ENCODE results near the gene BRAF.

The BRAF gene

DNA sequence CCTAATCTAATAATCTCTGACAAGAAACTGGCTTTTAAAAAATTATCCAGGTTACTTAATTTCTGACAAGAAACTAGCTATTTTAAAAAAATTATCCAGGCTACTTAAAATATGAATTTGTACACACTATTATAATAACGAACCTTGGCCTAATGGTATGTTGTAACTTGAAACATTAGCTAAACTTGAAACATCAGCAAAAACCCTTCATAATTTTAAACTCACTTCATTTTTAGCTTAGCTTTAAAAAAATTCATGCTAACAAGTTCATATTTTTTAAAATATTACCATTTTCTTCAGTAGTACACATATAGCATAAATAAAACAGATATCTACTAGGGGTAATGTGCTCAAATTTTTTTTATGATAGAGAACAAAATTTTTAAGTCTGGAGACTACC lies 35.6 kb downstream of the BRAF start (continued):
- TF ChIP-seq, protein P1, sequence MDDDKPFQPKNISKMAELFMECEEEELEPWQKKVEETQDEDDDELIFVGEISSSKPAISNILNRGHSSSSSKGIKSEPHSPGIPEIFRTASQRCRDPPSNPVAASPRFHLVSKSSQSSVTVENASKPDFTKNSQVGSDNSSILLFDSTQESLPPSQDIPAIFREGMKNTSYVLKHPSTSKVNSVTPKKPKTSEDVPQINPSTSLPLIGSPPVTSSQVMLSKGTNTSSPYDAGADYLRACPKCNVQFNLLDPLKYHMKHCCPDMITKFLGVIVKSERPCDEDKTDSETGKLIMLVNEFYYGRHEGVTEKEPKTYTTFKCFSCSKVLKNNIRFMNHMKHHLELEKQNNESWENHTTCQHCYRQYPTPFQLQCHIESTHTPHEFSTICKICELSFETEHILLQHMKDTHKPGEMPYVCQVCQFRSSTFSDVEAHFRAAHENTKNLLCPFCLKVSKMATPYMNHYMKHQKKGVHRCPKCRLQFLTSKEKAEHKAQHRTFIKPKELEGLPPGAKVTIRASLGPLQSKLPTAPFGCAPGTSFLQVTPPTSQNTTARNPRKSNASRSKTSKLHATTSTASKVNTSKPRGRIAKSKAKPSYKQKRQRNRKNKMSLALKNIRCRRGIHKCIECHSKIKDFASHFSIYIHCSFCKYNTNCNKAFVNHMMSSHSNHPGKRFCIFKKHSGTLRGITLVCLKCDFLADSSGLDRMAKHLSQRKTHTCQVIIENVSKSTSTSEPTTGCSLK (tag by site-specific recombination; IDR thresholded peaks at IDR 0.05), result no peak
- no peak for TF ChIP-seq ZNF169 (tag by site-specific recombination; IDR thresholded peaks at IDR 0.05)
- TF ChIP-seq YY1 (tag by site-specific recombination; IDR thresholded peaks at IDR 0.05), result no peak
- TF ChIP-seq ZNF2 (tag by site-specific recombination; IDR thresholded peaks at IDR 0.05), result no peak
- no peak for TF ChIP-seq ZNF623 (tag by site-specific recombination; IDR thresholded peaks at IDR 0.05)
- TF ChIP-seq ZNF701 (tag by site-specific recombination; IDR thresholded peaks at IDR 0.05), result no peak
- no peak for TF ChIP-seq ZNF747 (tag by site-specific recombination; IDR thresholded peaks at IDR 0.05)
- TF ChIP-seq ZNF654 (tag by site-specific recombination; IDR thresholded peaks at IDR 0.05; ENCODE audit: low read depth), result no peak

DNA sequence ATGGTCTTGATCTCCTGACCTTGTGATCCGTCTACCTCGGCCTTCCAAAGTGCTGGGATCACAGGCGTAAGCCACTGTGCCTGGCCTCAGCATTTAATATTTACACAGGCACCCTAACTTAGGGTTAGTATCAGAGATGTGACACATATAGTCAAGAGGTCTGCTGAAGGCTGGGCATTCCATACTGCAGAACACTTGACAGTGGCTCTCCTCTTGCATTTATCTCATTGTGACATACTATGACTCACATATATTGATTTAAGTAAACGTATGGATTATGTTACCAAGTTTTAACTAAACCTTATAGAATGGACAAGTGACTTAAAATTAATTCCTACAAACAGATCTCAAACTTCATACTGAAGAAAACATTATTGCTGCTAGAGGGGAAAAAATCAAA lies 36.6 kb downstream of the BRAF start:
- H3K9me3 ChIP-seq (ENCODE audit: control insufficient read depth, insufficient read depth, low read depth, low read length), result no peaks in the 10 kb centered on the region
- ChIA-PET POLR2A (no interaction called here), CTCF (no interaction called here)
- TF ChIP-seq, protein P2, sequence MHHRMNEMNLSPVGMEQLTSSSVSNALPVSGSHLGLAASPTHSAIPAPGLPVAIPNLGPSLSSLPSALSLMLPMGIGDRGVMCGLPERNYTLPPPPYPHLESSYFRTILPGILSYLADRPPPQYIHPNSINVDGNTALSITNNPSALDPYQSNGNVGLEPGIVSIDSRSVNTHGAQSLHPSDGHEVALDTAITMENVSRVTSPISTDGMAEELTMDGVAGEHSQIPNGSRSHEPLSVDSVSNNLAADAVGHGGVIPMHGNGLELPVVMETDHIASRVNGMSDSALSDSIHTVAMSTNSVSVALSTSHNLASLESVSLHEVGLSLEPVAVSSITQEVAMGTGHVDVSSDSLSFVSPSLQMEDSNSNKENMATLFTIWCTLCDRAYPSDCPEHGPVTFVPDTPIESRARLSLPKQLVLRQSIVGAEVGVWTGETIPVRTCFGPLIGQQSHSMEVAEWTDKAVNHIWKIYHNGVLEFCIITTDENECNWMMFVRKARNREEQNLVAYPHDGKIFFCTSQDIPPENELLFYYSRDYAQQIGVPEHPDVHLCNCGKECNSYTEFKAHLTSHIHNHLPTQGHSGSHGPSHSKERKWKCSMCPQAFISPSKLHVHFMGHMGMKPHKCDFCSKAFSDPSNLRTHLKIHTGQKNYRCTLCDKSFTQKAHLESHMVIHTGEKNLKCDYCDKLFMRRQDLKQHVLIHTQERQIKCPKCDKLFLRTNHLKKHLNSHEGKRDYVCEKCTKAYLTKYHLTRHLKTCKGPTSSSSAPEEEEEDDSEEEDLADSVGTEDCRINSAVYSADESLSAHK (tag by site-specific recombination; IDR thresholded peaks at IDR 0.05), result no peak
- TF ChIP-seq ZNF600 (tag by site-specific recombination; IDR thresholded peaks at IDR 0.05), result peak; percentile 89
- TF ChIP-seq ZEB2 (tag by site-specific recombination; IDR thresholded peaks at IDR 0.05), result 0 out of 2 replicates have a peak, but pooled peaks have one; percentile 18
- TF ChIP-seq ZNF341 (tag by site-specific recombination; IDR thresholded peaks at IDR 0.05; ENCODE audit: low read depth), result no peak
- TF ChIP-seq ZNF629 (tag by site-specific recombination; IDR thresholded peaks at IDR 0.05), result 0 out of 2 replicates have a peak, but pooled peaks have one; percentile 32
- no peak overlapping the region for H3K4me3 ChIP-seq (ENCODE audit: low read depth, low read length)
- no peaks in the 10 kb centered on the region for H3K36me3 ChIP-seq (ENCODE audit: control insufficient read depth in 2 of 2, insufficient read depth in 1 of 2, low read length in 2 of 2)
- H3K4me1 ChIP-seq (ENCODE audit: control insufficient read depth, insufficient read depth, low read length), result no peaks in the 10 kb centered on the region
- no peak overlapping the region for H3K27ac ChIP-seq (ENCODE audit: extremely low read depth, low read depth, low read length)

DNA sequence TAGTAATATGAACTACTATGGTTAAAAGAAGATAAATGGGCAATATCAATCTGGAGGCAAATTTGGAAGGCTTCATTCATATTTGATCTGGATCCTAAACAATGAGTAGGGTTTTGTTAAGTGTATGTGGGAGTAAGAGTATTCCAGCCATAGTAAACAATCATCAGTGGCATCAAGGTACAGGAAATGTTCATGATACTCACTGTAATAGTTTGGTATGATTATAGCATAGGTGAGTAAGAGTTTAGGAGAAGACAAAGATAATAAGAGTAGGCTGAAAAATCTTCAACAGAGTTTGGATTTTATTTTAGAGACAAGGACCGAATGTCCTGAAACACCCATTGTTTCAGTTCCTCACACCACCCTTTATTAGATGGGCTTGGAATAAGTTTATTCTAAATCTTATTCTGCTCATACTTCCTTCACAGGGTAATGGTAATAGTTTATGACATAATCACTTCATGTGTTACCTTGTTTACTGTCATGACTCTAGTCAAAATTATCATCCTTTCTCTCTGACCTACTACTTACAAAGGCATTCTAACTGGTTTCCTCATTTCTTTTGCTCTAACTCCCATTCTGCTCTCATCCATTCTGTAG lies 38.9 kb downstream of the BRAF start:
- H3K9me3 ChIP-seq (ENCODE audit: control insufficient read depth, insufficient read depth, low read depth, low read length), result no peaks in the 10 kb centered on the region
- TF ChIP-seq ZNF677 (tag by site-specific recombination; IDR thresholded peaks at IDR 0.05), result no peak
- TF ChIP-seq, protein P3, sequence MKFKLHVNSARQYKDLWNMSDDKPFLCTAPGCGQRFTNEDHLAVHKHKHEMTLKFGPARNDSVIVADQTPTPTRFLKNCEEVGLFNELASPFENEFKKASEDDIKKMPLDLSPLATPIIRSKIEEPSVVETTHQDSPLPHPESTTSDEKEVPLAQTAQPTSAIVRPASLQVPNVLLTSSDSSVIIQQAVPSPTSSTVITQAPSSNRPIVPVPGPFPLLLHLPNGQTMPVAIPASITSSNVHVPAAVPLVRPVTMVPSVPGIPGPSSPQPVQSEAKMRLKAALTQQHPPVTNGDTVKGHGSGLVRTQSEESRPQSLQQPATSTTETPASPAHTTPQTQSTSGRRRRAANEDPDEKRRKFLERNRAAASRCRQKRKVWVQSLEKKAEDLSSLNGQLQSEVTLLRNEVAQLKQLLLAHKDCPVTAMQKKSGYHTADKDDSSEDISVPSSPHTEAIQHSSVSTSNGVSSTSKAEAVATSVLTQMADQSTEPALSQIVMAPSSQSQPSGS (tag by site-specific recombination; IDR thresholded peaks at IDR 0.05; ENCODE audit: low read depth), result peak; percentile 69
- ChIA-PET CTCF (interaction anchor here (0.6 kb wide), 1 partner anchor 9 kb away, joined by 3 read pairs; no protein-coding TSS in a partner anchor), POLR2A (no interaction called here)
- H3K36me3 ChIP-seq (ENCODE audit: control insufficient read depth in 2 of 2, insufficient read depth in 1 of 2, low read length in 2 of 2), result no peaks in the 10 kb centered on the region
- H3K4me1 ChIP-seq (ENCODE audit: control insufficient read depth, insufficient read depth, low read length), result no peaks in the 10 kb centered on the region
- no peak overlapping the region for H3K4me3 ChIP-seq (ENCODE audit: low read depth, low read length)
- no peak overlapping the region for H3K27ac ChIP-seq (ENCODE audit: extremely low read depth, low read depth, low read length)

All from HEK293 (cell line).